T47D (cell line): ENCODE measurements around the gene PPP1R13B.

Experiments
- DNase-seq, 2 experiments: peaks; one replicate each; pipeline versions ENCODE4 v3.0.0 to v3.0.0-alpha.2; 2011 to 2012; ENCODE audit warnings: low read depth in 1 of 2, low spot score in 1 of 2
- JUND ChIP-seq: IDR thresholded peaks from 2 replicates; pipeline ENCODE4 v1.6.1; 2012; ENCODE audit warnings: low read depth
- in situ Hi-C: cut with HindIII; loops from 2 replicates; pipeline ENCODE4 v1.10.0; 2016; ENCODE audit warnings: low sequenced_read_pairs, low pct_unique_long_range_greater_than_20kb

PPP1R13B gene

DNA sequence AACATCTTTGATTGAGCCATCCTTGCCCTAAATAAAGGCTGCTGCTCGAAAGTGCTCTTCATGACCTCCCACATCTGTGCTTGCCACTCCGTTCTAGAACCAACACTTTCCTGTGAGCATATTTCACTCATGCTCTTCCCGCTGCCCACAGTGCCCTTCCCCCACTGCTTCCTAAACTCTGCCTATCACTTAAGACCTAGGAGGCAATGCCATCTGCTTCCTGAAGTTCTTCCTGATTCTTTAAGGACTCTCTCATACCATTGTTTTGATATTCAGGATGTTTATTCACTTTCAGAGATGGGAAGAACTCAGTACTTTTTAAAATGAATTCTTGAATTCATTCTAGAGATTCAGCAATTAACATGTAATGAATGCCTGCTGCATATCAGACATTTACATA lies 81.8 kb downstream of the PPP1R13B start:
- TF ChIP-seq JUND = no peak
- no peak for DNase-seq
- in situ Hi-C loops = no loop called here

DNA sequence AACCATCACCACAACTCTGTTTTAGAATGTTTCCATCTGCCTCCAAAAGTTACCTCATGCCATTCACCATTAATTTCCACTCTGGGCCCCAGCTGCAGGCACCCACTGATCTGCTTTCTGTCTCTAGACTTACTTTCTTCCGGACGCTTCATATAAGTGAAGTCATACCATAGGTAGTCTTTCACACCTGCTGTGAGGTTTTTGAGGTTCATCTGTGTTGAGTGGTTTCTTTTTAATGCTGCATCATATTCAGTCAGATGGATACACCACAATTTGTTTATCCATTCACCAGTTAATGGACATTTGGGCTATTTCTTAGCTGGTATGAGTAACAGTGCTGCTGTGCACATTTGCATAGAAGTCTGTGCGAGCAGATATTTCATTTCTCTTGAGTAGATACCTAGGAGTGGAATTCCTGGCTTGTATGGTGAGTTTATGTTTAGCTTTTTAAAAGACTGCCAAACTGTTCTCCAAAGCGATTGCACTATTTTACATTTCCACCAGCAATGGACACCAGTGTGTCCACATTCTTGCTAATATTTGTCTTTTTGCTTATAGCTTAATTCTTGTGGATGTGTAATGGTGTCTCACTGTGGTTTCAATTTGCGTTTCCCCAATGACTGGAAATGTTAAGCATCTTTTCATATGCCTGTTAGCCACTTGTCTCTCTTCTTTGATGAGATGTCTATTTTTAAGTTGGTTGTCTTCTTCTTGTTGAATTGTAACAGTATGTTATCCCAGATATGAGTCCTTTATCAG lies 83.5 kb downstream of the PPP1R13B start:
- no peak for DNase-seq
- TF ChIP-seq JUND = no peak
- in situ Hi-C loops = no loop called here

DNA sequence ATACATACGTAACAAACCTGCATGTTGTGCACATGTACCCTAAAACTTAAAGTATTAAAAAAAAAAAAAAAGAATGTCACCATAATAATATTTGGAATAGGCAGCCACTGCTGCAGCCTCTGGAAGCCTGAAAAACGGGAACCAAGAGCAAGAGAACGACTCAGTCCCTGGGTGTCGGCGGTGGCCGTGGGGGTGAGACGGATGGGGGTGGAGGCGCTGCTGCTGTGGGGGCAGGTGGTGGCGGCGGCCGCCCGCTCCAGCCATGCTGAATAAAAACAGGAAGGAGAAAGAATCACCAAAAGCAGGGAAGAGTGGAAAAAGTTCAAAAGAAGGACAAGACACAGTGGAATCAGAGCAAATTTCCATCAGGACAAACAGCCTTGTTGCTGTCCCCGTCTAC lies 84.8 kb downstream of the PPP1R13B start:
- TF ChIP-seq JUND = no peak
- no peak for DNase-seq
- in situ Hi-C loops = no loop called here

DNA sequence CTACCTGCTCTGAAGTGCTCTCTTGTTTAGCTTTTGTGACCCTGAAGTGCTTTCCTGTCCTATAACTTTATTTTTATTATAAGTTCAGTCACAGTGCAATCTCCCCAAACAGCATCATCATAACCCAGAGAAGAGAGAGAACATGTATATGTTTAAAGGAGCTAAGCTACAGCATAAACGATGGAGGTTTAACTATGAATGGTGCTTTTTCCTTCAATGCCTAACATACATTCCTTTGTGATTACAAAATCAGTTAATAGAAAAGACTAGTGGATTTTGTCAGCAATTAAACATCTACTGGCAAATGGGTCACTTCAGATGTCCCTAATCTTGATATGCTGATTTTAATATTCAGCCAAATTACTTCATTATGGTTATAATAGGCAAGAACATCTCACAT lies 85.3 kb downstream of the PPP1R13B start:
- in situ Hi-C loops = no loop called here
- TF ChIP-seq JUND = no peak

DNA sequence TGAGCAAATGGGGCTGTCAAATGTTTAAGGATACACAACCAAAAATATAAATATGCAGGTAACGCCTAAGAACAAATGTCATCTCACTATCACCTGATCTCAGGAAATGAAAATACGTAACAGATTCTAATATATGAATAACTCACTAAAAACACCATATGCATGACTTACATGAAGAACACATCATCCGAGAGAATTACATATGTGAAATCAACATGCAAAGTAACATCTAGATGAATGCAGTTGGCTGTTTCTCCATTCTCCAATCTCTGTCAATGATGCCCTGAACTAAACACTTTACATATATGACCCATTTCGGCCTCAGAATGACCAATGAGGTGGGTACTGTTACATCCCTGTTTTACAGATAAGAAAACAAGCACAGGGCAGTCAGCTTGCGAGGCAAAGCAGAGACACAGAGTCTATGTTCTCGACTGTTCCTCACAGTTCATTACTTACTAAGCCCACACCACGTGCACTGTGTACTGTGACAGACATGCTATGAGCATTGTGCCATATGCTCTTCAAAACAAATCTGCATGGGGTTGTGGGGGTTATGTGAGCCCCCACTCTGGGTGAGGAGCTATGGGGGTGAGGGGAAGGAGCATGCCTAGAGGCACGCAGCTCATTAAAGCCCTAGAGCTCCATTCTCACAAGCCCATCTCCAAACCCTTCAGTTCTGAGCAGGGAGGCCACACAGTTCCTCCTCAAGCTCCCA lies 89.2 kb downstream of the PPP1R13B start:
- TF ChIP-seq JUND = no peak
- DNase-seq = no peak
- in situ Hi-C loops = no loop called here

More for the DNA sequence above, 85.3 kb downstream of the PPP1R13B start:
- DNase-seq = no peak

DNA sequence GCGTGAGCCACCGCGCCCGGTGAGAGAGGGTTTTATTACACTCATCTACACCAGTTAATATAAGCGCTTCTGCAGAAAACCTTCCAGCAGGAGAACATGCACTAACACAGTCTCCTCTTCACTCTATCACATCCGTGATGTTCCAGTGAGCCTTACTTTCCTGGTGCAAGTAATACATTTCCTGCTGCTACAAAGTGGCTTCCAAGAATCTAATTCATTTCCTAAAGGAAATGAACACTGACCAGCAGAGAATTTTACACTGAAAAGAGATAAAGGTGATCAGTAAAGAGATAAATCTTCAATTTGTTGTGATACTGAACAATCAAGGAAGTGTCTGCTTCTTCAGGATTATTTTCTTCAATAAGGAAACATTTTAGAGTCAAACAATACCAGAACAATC lies 92.3 kb downstream of the PPP1R13B start:
- DNase-seq = no peak
- in situ Hi-C loops = no loop called here
- no peak for TF ChIP-seq JUND

DNA sequence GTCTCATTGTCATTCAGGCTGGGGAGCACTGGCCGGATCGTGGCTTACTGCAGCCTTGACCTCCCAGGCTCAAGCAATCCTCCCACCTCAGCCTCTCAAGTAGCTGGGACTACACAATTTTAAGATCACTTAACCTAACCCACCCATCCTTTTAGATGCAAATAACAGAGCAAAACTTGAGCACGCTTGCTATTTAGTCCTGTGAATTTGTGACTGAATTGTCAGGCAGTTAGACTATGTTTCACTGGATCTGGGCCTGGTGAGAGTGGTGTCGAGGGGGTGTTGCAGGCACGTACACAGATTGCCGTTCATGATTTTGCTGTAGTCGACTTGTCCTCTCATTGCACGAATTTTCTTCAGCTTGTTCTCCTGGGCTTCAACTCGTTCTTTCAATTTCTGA lies 93.6 kb downstream of the PPP1R13B start:
- in situ Hi-C loops = no loop called here

DNA sequence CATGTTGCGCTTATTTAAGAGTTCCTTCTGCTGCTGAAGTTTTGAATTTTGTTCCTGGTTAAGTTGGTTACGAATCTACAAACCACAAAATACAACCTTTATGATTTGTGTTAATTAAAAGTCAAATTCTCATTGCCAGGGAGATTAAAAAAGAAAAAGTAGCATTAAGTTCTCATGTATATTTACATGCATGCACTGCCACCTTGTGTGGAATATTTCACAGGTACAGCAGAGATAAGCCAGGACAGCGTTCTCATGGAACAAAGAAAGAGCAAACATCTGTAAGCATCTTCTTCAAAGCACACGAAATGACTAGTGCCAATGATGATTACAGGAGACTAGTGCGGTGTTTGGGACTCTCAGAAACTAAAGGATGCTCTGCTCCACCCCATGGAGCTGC lies 97.5 kb downstream of the PPP1R13B start:
- in situ Hi-C loops = no loop called here
- DNase-seq = no peak
- no peak for TF ChIP-seq JUND

More for the DNA sequence above, 93.6 kb downstream of the PPP1R13B start:
- no peak for TF ChIP-seq JUND
- no peak for DNase-seq

DNA sequence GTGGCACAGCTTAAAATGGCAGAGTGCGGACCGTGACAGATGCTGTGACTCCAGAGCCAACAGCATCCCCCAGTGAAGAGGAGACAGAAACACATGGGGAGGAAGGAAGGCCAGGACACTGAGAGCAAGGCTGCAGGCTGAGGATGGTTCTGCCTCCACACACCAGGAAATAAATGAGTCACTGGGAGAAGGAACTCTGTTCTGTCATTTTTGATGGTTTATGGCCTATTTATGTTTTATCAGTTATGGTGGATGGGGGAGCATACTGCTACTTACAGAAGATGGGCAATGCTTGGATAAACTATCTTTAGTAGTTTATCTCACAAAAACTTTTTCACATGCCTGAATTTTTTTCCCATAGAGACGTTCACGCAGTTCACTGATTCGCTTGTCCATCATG lies 97.9 kb downstream of the PPP1R13B start:
- in situ Hi-C loops = no loop called here
- TF ChIP-seq JUND = no peak
- DNase-seq = no peak

DNA sequence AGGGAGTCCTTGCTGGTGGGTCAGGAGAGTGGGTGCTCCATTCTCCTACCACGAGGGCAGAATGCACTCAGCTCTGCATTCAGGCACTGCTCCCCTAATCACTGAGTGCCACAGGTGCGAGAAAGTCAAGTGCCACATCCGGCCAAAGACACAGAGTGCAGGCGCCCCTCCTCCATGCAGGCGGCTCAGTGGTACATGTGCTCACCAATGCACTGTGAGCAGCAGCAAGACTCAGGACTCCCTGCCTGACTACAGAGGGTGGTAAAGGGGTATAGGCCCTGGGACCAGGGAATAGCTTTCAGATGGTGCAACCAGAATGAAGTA lies 98.9 kb downstream of the PPP1R13B start:
- in situ Hi-C loops = no loop called here

DNA sequence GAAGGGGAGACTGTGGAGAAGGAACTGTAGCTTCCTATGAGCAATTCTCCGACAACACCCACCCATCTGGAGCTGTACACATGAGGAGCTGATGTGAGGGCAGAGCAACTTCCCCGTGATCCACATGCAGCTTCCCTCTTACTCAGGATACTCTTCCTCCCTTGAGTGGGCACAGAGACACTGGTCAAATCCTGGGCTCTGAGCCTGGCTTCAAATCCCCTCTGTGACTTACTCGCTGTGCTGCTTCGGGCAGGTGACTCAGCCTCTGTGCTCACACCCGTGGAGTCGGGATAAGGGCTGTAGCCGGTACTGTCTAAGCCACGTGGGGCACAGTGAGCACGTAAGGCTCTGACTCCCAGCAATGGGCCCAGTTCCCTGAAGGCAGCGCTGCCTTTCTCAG lies 100.7 kb downstream of the PPP1R13B start:
- in situ Hi-C loops = no loop called here
- TF ChIP-seq JUND = no peak
- no peak for DNase-seq

More for the DNA sequence above, 98.9 kb downstream of the PPP1R13B start:
- TF ChIP-seq JUND = no peak
- DNase-seq = no peak

DNA sequence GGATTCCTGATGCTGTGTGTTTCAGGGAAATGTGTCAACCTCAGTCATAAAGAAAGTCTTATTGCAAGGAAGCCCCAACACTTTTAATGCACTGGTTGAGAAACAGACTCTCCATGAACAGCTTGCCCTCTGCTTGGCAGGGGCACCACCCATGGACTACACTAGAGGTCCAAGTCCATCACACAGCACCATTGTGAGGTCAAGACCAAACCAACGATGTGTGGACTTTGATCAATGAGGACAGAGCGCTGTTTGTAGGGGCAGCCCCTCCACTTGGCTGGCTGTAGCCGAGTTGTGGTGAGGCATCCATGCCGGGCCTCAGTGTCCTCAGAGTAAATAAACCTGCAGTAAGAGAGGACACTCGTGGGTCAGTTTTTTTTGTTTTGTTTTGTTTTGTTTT lies 102.0 kb downstream of the PPP1R13B start:
- DNase-seq = no peak
- in situ Hi-C loops = no loop called here

DNA sequence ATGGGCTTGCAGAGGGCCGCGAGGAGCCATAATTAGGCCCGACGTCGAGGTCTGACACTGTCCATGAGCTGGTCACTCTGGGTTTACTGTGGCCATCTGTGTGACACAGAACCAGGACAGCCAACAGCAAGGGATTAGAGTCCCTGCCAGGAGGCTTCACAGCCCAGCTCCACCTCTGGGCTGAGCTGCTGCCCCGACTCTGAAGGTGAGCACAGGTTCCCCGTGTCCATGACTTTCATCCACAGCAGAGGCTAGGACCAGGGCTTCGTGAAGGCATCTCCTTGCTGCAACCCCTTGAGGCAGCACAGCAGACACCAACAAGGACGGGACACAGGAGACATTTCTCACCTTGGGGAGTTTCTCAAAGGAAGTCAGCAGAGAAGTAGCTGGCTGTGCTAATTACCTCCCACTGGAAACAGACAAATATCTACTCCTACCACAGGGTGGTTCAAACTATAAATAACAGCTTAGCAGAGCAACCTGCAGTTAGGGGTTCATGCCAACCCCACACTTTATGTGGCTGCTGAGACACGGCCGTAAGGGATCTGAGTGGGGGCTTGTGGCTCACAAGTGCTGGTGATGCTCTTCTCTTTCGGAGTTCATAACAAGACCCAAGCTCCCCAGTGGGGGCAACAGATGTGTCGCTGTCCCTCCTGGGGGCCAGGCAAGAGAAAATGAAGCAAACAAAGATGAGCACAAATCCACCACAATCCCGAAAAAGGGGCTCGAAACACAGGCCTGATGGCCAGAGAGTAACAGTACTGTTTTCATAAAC lies 102.6 kb downstream of the PPP1R13B start:
- in situ Hi-C loops = no loop called here
- no peak for TF ChIP-seq JUND
- DNase-seq = no peak

More for the DNA sequence above, 102.0 kb downstream of the PPP1R13B start:
- TF ChIP-seq JUND = no peak
